Measurements from ENCODE around the gene STMN3.

STMN3 gene

DNA sequence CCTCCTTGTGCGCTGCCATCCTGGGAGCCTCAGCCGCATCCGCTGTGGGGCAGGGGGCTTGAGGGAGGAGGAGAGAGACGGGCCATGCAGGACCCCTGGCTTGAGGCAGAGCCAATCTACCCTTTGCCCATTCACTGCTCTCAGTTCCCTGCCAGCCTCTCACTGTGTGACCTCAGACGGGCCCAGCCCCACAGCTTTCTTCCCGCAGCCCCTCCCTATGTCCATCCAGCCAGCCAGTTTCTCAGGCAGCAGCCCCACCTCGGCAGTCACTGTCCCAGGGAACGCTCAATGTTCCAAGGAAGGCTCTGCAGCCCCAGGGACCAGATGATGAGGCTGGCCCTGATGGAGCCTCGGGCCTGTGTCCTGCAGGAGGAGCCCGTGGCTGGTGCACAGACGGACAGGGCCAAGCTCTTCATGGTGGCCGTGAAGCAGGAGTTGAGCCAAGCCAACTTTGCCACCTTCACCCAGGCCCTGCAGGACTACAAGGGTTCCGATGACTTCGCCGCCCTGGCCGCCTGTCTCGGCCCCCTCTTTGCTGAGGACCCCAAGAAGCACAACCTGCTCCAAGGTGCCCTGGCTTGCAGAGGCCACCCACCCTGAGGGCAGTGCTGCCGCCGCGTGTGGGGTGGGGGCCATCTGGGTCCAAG lies 39.3 kb upstream of the STMN3 start:
- DNase-seq (ENCODE audit: low spot score), result peak; percentile 42

DNA sequence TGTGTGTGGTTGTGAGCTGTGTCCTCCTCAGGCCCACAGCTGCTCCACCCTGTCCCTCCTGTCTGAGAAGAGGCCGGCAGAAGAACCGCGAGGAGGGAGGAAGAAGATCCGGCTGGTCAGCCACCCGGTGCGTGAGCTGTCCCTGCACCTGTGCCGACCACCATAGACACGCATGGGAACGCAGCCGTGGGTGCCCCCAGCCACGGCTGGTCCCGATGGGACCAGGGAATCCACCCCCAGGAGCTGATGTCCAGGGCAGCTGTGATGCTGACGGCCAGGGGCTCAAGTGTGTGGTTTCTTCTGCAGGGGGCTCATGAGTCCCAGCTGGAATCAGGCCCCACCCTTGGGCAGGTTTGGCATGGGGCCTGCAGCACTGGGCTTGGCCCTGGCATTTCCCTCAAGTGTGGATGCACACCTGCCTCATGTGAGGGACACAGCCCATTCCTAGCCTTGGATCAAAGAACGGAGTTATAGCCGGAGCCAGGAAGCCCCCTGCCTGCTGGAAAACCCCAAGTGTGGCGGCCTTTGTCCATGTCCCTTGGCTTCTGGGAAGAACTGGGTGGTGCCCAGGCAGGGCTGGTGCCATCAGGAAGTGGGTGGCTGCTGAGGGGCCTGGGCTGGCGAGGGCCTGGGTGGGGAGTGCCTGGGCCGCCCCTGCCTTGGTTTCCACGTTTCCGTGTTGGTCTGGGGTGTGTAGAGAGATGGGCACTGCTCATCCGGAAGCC lies 38.6 kb upstream of the STMN3 start:
- DNase-seq (ENCODE audit: low spot score), result no peak

DNA sequence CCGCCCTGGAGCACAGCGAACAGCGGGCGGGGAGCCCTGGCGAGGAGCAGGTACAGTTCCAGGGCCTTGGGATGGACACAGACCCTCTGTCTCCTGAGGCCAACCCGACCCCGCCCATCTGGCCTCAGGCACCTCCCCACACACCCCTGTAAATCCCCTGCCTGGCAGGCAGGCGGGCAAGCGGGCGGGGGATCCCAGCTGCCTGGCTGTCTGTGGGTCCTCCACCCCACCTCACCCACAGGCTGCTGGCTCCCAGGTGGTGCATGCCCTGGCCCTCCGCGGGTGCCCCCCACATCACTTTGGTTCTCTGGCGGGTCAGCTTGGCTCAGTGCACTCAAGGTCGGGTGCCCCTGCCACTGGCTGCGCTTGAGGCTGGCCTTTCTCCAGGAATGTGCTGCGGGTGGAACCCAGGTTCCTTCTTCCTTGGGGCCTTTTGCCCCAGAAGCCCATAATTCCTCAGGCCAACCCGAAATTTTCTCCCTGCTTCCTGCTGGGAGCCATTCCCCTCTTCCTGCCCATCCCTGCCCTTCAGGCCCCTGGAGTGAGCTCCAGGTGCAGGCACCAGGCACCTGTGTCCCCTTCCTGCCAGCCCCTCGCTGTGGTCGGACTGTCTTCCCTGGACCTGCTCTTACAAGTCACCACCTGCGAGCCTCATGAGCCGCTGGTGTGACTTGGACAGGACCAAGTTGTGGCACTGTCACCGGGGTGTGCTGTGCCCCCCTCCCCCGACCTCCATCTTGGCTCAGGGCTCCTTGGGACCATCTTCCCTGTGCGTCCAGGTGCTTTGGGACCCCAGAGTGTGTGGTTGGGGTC lies 37.9 kb upstream of the STMN3 start:
- no peak for DNase-seq (ENCODE audit: low spot score)

DNA sequence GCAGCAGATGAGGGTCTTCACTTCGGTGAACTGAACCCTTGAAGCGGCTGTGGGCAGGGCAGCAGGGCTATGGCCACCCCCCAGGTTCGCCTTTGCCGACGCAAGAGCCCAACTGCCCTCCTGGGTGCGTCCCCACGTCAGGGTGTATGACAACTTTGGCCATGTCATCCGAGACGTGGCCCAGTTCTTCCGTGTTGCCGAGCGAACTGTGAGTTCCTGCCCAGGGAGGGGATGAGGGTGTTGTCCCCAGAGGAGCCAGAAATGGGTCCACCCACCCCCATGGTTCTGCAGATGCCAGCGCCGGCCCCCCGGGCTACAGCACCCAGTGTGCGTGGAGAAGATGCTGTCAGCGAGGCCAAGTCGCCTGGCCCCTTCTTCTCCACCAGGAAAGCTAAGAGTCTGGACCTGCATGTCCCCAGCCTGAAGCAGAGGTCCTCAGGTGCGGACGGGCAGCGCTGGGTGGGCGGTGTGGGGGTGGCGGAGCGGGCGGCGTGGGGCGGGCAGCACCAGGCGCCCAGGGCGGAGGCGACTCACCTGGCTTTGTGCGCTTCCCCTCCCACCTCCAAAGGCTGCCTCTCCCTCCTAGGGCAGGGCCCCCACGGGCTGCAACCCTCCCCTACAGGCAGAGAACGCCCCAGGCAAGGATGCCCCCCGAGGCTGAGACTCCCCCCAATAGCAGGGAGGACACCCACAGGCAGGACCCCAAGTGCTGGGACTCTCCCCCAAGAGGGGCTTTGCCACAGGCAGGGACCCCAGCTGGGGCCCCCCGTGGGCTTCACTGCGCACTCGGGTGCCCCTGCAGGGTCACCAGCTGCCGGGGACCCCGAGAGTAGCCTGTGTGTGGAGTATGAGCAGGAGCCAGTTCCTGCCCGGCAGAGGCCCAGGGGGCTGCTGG lies 37.0 kb upstream of the STMN3 start:
- DNase-seq (ENCODE audit: low spot score), result no peak

DNA sequence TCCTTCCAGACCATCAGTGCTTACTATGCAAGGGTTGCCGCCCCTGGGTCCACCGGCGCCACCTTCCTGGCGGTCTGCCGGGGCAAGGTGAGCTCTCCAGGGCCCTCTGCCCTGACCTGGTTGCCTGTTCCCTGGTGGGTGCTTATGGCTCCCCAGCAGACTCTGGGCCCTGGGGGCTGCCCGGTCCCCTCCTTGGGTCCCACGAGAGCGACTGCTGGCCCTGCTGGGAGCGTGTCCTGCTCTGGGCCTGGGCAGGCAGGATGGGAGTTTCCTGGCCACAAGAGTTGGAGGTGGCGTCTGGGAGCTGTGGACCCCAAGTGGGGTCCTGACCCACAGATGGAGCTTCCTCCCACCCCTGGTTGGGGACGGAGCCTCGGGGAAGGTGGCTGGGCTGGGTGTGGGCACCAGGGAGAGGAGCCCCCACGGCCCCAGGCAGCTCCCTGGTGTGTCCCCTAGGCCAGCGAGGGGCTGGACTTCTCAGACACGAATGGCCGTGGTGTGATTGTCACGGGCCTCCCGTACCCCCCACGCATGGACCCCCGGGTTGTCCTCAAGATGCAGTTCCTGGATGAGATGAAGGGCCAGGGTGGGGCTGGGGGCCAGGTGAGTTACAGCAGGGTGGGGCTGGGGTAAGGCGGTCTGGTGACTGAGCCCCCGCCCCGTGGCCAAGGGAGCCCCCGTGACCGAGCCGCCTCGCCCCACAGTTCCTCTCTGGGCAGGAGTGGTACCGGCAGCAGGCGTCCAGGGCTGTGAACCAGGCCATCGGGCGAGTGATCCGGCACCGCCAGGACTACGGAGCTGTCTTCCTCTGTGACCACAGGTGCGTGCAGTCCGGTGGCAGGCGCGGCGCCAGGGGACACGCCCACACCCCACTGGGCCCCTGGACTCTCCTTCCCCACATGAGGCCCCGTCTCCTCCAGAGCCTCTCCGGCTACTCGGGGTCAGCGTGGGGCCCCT lies 36.1 kb upstream of the STMN3 start:
- no peak for DNase-seq (ENCODE audit: low spot score)

DNA sequence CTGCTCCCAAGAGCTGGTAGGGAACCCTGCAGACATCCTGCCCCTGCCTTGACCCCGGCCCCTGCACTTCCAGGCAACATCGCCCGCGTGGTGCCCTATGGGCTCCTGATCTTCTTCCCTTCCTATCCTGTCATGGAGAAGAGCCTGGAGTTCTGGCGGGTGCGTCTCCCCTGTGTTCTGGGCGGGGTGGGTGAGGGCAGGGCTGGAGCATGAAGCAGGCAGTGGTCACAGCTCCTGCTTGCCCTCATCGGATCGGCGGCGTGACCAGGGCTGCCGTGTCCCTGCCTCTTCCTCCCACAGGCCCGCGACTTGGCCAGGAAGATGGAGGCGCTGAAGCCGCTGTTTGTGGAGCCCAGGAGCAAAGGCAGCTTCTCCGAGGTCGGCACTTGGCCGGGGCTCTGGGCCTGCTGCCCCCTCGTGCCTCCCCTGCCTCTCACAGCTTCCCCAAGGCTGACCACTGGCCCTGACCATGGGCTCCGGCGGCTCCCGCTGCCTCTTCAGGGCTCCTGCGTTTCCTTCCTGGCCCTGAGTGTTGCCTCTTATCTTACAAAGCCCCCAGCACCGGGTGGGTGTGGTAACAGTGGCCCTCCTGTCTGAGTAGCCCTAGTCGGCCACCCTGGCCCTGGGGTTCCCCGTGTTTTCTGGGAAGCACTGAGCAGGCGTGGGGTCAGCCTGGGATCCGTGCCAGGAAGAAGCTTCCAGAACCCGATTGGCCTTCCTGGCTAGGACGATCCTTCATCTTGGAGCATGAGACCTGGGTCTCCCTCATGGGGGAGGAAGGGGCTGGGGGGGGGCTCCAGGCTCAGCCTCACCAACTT lies 35.2 kb upstream of the STMN3 start:
- DNase-seq (ENCODE audit: low spot score), result no peak

DNA sequence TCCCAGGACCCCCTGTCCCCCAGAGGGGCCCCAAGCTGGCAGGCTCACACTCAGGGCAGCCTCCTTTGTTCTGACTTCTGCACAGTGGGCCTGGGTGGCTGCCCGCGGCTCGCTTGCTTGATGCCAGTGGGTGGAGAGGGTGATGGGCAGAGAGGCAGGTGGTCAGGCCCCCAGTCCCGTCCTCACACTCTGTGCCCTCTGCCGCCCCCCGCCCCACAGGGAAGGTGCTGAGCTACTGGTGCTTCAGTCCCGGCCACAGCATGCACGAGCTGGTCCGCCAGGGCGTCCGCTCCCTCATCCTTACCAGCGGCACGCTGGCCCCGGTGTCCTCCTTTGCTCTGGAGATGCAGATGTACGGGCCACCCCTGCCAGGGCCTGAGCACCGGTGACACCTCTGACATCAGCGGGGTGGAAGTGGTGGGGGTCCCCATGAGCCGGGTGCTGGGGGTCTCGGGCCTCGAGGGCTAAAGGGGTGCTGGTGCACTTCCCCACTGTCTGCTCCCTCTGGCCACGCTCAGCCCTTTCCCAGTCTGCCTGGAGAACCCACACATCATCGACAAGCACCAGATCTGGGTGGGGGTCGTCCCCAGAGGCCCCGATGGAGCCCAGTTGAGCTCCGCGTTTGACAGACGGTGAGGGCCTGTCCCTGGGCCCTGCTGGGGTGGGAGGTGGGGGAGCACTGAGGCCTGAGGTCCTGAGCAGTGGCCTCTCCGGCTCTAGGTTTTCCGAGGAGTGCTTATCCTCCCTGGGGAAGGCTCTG lies 34.4 kb upstream of the STMN3 start:
- no peak for DNase-seq (ENCODE audit: low spot score)

DNA sequence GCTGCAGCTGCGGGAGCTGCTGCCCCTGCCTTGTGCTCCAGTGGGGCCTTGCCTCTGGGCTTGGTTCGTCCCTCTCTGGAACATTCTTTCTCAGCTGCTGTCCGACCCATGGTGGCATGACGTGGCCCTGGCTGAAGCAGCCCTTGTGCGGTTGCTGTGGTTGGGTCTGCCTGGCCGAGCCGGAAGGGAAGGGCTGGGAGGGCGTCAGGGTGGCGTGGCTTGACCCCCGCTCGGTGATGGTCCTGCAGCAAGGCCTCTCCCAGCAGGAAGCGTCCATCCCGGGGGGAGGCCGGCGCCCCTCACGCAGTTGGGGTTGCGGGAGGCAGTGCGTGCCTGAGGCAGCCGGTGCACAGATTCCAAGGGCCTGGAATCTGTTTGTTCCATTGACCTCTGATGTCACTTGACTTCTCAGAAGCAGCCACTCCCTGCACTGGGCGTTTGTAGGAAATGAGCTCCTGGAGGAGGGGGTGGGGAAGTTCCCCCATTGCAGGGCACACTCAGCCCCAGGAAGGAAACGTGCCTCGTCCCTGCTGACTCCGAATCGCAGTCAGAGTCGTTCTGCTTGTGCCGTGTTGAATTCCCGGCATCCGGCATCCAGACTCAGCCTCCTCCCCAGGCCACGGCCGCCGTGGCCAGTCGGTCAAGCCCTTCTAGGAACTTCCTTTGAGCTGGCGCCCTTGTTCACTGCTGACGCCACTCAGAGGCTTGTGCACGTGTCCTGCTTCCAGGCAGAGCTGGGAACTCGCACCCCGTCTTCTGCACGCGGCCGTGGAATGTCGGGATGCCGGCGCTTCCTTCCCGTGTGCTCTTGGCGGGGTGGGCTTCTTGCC lies 33.5 kb upstream of the STMN3 start:
- no peak for DNase-seq (ENCODE audit: low spot score)

DNA sequence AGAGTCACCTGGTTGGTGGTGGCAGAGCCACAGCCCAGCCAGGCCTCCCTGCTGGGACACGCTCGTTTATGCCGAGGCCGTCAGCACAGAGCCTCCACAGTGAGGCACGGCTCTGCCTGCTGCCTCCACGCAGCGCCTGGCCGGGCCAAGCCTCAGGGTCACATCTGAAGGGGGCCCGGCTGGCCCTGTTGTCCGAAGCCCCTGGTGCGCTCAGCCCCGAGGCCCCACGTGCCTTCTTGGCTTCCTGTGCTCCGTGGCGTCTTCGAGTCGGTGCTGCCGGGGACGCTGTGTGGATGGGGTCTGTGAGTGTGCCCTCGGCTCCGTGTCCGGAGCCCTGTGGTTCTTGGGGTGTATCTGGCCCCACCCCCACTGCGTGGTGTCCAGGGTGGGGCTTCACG lies 32.9 kb upstream of the STMN3 start:
- DNase-seq (ENCODE audit: low spot score), result no peak

DNA sequence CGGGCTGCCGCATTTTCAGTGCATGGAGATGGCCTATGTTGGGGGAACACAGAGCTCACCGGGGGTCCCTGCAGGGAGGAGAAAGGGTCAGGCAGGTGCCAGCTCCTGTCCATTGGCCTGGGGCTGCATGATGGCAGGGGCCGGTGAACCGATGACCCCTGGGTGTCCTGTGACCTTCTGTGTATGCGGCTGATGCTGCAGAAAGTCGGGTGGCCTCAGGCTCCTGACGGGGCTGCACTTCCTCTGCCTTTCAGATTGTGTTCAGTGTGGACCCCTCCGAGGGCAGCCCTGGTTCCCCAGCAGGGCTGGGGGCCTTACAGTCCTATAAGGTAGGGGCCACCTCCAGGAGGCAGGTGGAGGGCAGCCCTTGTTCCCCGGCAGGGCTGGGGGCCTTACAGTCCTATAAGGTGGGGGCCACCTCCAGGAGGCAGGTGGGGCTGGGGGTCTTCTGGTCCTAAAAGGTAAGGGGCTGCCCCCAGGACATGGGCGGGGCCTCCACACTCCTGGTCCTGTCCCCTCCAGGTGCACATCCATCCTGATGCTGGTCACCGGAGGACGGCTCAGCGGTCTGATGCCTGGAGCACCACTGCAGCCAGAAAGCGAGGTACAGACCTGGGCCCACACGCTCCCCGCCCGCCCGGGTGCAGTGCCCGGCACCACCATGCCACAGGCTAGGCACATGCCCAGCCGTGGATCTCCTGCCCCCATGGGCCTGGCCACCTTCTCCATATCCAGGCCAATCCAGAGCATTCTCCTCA lies 32.2 kb upstream of the STMN3 start:
- no peak for DNase-seq (ENCODE audit: low spot score)

DNA sequence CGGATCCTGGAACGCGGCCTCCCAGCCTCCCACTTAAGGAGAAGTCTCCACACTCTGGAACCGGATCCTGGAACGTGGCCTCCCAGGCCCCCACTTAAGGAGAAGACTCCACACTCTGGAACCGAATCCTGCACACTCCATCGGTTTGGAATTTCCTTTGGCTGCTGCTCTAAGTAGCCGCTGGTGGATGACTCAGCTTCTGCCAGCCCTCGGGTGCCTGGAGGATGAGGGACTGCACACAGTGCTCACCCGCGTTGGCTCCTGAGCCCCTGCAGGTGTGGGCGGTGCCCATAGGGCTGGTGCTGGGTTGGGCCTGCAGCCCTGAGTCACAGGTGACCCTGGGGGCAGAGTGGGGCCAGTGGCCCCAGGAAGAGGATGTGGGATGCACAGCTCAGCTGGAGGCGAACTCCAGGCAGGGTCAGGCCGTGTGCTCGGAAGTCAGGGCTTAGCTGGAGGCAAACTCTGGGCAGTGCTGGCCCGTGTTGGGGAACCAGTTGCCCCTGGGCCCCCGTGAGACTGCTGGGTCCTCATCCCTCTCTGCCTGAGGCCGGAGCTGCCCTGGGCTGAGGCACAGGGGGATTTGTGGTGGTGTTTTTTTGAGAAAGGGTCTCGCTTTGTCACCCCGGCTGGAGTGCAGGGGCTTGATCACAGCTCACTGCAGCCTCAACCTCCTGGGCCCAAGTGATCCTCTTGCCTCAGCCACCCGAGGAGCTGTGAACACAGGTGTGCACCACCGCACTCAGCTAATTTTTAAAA lies 29.3 kb upstream of the STMN3 start:
- DNase-seq (ENCODE audit: low spot score), result no peak

DNA sequence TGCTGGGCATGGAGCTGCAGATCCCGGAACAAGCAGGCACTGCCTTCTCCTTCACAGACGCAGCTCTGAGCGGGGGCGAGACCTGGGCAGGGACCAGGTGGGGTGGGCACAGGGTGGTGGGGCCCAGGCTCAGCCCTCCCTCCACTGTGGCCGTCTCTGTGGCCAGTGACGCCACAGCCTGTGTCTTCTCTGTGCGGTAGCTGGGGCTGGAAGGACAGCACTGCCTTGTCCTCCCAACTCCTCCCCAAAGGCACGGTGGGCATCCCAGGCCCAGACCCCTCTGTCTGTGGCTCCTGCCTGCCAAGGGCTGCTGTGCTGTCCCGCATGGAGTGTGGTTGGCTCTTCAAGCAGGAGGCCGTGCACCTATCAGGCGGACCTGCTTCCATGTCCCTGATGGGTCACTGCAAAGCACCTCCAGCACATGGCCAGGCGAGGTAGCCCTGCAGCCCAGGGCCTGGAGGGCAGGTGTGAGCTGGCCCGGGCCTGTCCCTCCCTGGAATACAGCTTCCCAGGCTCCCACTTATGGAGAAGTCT lies 28.5 kb upstream of the STMN3 start:
- no peak for DNase-seq (ENCODE audit: low spot score)

DNA sequence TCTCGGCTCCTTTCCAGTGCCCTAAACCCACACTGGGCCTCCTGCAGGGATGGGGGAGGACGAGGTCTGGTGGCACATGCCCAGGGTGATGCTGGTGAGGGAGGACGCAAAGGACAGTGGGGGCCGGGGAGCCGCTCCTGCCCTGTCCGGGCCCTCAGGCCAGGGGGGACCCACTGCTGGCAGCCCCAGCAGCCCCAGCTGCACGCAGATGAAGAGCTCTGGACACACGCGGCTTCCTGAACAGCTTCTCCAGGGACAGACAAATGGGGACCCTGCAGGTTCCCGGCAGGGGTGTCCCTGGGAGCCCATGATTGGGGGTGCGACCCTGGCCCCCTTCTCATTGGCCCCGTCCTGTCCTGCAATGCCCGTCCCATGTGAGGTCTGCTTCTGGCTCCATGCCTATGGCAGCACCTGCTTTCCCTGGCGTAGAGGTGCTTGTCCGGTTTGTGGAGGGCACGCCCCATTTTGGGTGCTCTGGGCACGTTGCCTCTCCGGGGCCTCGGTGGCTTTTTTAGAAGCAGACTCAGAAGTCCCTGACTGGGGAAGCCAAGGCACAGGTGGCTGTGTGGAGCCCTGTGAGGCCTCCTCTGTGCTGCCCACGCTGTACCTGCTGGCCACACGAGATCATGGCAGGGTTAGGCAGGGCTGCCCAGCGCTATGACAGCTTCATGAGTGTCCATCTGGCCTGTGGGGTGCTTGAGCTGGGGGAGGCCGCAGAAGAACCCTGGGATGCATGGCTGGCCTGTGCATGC lies 27.8 kb upstream of the STMN3 start:
- DNase-seq (ENCODE audit: low spot score), result no peak

DNA sequence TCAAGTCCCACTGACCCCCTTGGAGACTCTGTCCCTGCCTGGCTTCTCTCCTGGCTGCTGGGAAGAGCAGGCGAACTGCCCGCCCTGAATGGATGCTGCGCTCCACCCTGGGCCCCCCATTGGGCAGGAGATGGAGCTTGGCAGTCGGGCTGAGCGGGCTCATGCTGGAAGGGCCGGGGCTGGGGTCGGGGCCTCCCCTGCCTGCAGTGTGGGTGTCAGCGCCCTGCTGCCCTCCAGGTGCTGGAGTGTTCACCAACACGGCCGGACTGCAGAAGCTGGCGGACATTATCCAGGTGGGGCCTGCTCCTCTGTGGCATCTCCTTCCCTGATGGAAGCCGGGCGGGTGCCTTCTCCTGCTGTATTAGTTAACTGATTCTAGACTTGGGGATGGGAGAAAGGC lies 27.2 kb upstream of the STMN3 start:
- DNase-seq (ENCODE audit: low spot score), result no peak

DNA sequence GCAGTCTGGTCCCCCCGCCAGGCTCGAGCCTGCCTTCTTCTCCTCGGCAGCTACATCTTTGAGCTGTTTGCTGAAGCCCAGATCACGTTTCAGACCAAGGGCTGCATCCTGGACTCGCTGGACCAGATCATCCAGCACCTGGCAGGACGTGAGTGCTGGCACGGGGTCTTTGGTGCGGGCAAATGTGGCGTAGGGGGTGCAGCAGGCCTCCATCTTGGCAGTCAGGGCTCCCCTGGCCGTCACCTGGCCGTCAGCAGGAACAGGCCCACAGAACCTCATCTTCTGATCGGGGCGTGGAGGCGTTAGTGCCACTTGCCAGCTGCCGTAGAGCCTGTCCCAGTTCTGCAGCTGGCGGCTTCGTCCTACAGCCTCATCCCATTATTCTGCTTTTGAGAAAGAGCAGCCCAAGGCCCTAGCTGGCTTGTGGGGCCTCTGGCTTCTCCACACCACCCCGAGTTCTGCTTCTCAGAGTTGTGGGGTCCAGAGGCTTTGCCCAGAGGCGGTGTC lies 26.6 kb upstream of the STMN3 start:
- DNase-seq (ENCODE audit: low spot score), result no peak
